Lung (tissue), 12 donors: ENCODE data around the gene FAM184A. TPM values are rescaled to one million over a fixed set of nuclear protein-coding genes. Genes with fewer than 3 reads are reported as not detected.

Source experiments
- ATAC-seq: fragments of 200-7000 bp; cut with Tn5 transposase; one replicate; pipeline ENCODE4 v1.9.1; 2020; ENCODE audit warnings: moderate number of reproducible peaks; ENCODE audit not compliant: insufficient read depth, low FRiP score
- DNase-seq, 3 donors: peaks; one replicate each; pipeline ENCODE4 v3.0.0-alpha.2; 2013 to 2017
- H3K27ac ChIP-seq, 2 donors: one replicate each; pipeline ENCODE4 v1.5.1; 2013; ENCODE audit warnings: mild to moderate bottlenecking in 2 of 2, moderate library complexity in 2 of 2, control low read depth in 1 of 2, inconsistent platforms in 1 of 2, low read depth in 1 of 2, low read length in 1 of 2
- H3K27me3 ChIP-seq, 3 donors: one replicate each; pipeline ENCODE4 v1.5.1; 2013; ENCODE audit warnings: low read length in 2 of 3; ENCODE audit not compliant: control insufficient read depth in 3 of 3, insufficient read depth in 3 of 3
- H3K36me3 ChIP-seq, 4 donors: one replicate each; pipeline ENCODE4 v1.5.1; 2013; ENCODE audit warnings: low read length in 4 of 4, mild to moderate bottlenecking in 1 of 4, moderate library complexity in 1 of 4; ENCODE audit not compliant: control insufficient read depth in 4 of 4, insufficient read depth in 4 of 4
- H3K4me1 ChIP-seq, 5 donors: one replicate each; pipeline ENCODE4 v1.5.1; 2013; ENCODE audit warnings: low read length in 5 of 5, mild to moderate bottlenecking in 2 of 5, moderate library complexity in 1 of 5; ENCODE audit not compliant: control insufficient read depth in 5 of 5, insufficient read depth in 5 of 5
- H3K4me3 ChIP-seq: one replicate; pipeline ENCODE4 v1.5.1; 2013; ENCODE audit warnings: mild to moderate bottlenecking, control low read depth, moderate library complexity
- H3K9ac ChIP-seq, 2 donors: one replicate each; pipeline ENCODE4 v1.5.1; 2013; ENCODE audit warnings: low read length in 2 of 2, control low read depth in 1 of 2; ENCODE audit not compliant: insufficient read depth in 1 of 2
- H3K9me3 ChIP-seq, 4 donors: one replicate each; pipeline ENCODE4 v1.5.1; 2013; ENCODE audit warnings: low read length in 3 of 4, mild to moderate bottlenecking in 1 of 4, moderate library complexity in 1 of 4; ENCODE audit not compliant: control insufficient read depth in 4 of 4, insufficient read depth in 3 of 4
- WGBS, 2 donors: extraction: QIAGEN DNeasy Blood & Tissue Kit; methylation state at CpG; one replicate each; pipeline ENCODE4 v1.1.7; 2013; 5-methylcytosine and 5-hydroxymethylcytosine counted together
- polyA plus RNA-seq, 2 donors: library from polyadenylated mRNA; stranded (reverse); fragments of 200-250 nt; gene quantifications; one replicate each; pipeline ENCODE4 v1.2.1, GENCODE V29; 2013
- total RNA-seq, 2 donors: library from RNA; depleted of rRNA in 1 of 2; stranded (reverse); fragments of >200 nt in 1 of 2; gene quantifications; one replicate each; pipeline ENCODE4 v1.2.1, GENCODE V29; 2014 to 2021
- TF ChIP-seq, protein P1 (sequence below): IDR thresholded peaks from 2 replicates; pipeline ENCODE4 v1.5.1; 2012; ENCODE audit warnings: mild to moderate bottlenecking; ENCODE audit errors: control extremely low read depth, extremely low read depth
- donor health status: control.
- donor health status: control.
- donor health status: Bipolar disorder and iron deficiency.
- donor health status: healthy.
- donor health status: DM: yes; HTN: yes; CAD: no.

Gene FAM184A
- total and polyA plus RNA-seq, 4 donors = 4.4 to 63.4 (median 22.7) TPM

DNA sequence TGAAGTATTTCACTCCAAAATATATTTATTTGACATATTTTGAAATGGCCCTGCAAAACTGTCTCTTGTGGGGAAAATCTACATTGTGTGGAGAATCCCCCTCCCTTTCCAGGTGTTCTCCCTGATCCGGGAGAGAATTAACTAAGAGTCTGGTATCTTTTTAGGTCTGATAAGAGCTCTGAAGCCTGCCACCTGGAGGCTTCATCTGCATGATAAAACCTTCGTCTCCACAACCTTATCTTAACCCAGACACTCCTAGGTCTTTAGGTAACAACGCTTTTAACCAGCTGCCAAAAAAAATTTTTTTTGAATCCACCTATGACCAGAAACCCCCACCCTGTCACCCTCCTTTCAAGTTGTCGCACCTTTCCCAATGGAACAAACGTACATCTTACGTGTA is 43.0 kb downstream of the FAM184A start:
- Histone ChIP-seq H3K27ac (no peak overlapping the region), H3K36me3 (no peaks in the 10 kb centered on the region), H3K4me1 (peaks cover 0 to 25% (median 15%) of the 10 kb centered on the region in 5 donors), H3K27me3 (no peaks in the 10 kb centered on the region), H3K9me3 (no peaks in the 10 kb centered on the region), H3K4me3 (no peak overlapping the region), H3K9ac (peak overlapping the region in 1 of 2 donors; percentile 7)
- WGBS, 2 donors = 75 to 86% methylated on average over 6 of the region's 6 CpGs
- ATAC-seq (no peak), DNase-seq (no peak)
- TF ChIP-seq, protein P1, sequence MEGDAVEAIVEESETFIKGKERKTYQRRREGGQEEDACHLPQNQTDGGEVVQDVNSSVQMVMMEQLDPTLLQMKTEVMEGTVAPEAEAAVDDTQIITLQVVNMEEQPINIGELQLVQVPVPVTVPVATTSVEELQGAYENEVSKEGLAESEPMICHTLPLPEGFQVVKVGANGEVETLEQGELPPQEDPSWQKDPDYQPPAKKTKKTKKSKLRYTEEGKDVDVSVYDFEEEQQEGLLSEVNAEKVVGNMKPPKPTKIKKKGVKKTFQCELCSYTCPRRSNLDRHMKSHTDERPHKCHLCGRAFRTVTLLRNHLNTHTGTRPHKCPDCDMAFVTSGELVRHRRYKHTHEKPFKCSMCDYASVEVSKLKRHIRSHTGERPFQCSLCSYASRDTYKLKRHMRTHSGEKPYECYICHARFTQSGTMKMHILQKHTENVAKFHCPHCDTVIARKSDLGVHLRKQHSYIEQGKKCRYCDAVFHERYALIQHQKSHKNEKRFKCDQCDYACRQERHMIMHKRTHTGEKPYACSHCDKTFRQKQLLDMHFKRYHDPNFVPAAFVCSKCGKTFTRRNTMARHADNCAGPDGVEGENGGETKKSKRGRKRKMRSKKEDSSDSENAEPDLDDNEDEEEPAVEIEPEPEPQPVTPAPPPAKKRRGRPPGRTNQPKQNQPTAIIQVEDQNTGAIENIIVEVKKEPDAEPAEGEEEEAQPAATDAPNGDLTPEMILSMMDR = no peak

DNA sequence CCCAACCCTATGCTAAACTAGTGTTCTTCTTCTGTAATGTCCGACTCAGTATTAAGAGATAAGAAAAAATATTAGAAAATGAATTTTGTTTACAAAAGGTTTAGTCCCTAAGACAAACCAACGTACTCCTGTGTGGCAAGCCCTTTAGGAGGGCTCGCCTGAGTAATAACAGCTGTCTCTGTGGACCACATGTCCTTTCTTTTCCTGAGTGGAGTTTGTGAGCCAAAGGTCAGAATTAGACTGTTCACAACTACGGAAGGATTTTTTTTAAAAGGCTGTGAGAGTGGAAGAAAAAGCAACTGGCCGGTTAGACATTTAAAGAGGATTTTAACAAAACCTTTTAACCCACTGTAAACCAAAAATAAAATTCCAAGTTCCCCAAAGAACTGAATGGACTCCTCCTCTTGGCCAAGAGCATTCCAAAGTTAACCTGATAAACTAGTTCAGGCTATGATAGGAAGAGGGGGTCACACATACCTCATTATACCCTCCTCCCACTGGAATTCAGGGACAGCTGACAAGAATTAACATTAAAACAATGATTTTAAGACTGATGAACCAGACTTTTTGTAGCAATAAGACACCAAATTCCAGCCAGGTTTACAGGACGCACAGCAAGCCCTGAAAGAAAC is 43.5 kb downstream of the FAM184A start:
- Histone ChIP-seq H3K4me3 (no peak overlapping the region), H3K9ac (peak overlapping the region; percentile 46 to 59), H3K9me3 (no peaks in the 10 kb centered on the region), H3K27ac (no peak overlapping the region), H3K4me1 (peaks cover 0 to 25% (median 15%) of the 10 kb centered on the region in 5 donors), H3K36me3 (no peaks in the 10 kb centered on the region), H3K27me3 (no peaks in the 10 kb centered on the region)
- WGBS, 2 donors = 48 to 65% methylated on average over 6 of the region's 6 CpGs
- DNase-seq (peak in 2 of 3 donors; percentile 56 to 74), ATAC-seq (no peak)
- TF ChIP-seq, protein P1 = no peak

DNA sequence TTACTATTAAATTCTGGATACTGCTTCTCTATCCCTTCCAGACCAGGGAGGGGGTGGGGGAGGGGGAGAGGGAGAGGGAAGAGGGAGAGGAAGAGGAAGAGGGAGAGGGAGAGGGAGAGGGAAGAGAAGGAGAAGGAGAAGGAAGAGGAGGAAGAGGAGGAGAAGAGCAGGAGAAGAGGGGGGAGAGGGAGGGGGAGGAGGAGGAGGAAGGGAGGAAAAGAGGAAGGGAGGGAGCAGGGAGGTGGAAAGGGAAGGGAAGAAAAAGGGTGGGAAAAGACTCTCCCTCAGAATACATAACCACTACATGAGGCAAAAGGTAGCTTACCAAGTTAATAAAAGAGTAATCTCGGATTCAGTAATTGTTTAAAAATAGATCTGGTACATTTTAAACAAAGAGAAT is 46.0 kb downstream of the FAM184A start:
- ATAC-seq (no peak), DNase-seq (no peak)
- TF ChIP-seq, protein P1 = no peak
- H3K4me1 ChIP-seq = peaks cover 0 to 27% (median 10%) of the 10 kb centered on the region in 5 donors
- H3K4me3 ChIP-seq = no peak overlapping the region
- no peaks in the 10 kb centered on the region for H3K9me3 ChIP-seq
- H3K36me3 ChIP-seq = no peaks in the 10 kb centered on the region
- no peak overlapping the region for H3K27ac ChIP-seq
- H3K9ac ChIP-seq = no peak overlapping the region
- WGBS, 2 donors = 57 to 76% methylated on average over 1 of the region's 1 CpG
- H3K27me3 ChIP-seq = no peaks in the 10 kb centered on the region

DNA sequence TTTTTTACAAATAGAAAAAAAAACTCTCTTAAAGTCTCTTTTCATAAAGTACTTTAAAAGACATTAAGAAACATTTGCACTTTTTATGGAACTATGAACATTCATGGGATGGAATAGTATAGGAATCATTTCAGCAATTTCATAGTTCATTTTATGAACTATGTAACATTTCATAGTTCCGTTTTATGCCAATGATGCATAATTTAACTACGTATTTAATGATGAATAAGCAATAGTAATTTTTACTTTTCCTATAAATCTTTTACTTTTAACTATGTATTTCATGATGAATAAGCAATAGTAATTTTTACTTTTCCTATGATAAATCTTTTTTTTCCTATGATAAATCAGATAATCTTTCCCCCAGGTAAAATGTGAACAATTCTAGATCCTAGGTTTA is 47.7 kb downstream of the FAM184A start:
- 95 to 97% methylated on average over 2 of the region's 2 CpGs for WGBS, 2 donors
- H3K4me1 ChIP-seq = peaks cover 0 to 24% (median 4%) of the 10 kb centered on the region in 5 donors
- no peaks in the 10 kb centered on the region for H3K9me3 ChIP-seq
- DNase-seq (no peak), ATAC-seq (no peak)
- no peak overlapping the region for H3K27ac ChIP-seq
- no peak overlapping the region for H3K9ac ChIP-seq
- no peaks in the 10 kb centered on the region for H3K36me3 ChIP-seq
- no peaks in the 10 kb centered on the region for H3K27me3 ChIP-seq
- TF ChIP-seq, protein P1 = no peak
- no peak overlapping the region for H3K4me3 ChIP-seq
